Left cardiac atrium (tissue), 4 donors: ENCODE results near the gene TCFL5. TPM values are rescaled to one million over a fixed set of nuclear protein-coding genes. Genes with fewer than 3 reads are reported as not detected.

Source experiments
- ATAC-seq, 2 donors: fragments of 200-7000 bp; cut with Tn5 transposase; one replicate each; pipeline ENCODE4 v1.9.1; 2020; ENCODE audit warnings: mild to moderate bottlenecking in 2 of 2, moderate library complexity in 2 of 2
- DNase-seq: peaks from one replicate; pipeline ENCODE4 v3.0.0-alpha.2; 2020
- intact Hi-C, 2 donors: fragments of 100-400 bp; cut with DNase I; formaldehyde crosslinking; loops; one replicate each; pipeline versions ENCODE4 v1.14.1 to v1.15.1; 2022 to 2023
- total RNA-seq, 2 donors: library from RNA; stranded (reverse); fragmentation: NEBNext Ultra II Directional; extraction: Animal tissue kit (Norgen Biotek cat#: 25700); gene quantifications; one replicate each; pipeline ENCODE4 v1.2.1, GENCODE V29; 2021
- donor health status: DM: no; HTN: yes; CAD: no.
- donor health status: DM: no; HTN: yes; CAD: no; lungs with severe emphysema.
- donor health status: DM: yes; HTN: yes; CAD: no.
- donor health status: Dilated cardiomyopathy.

Gene TCFL5
- total RNA-seq, 2 donors from 2014 or later, result 6.4 to 8.4 TPM

DNA sequence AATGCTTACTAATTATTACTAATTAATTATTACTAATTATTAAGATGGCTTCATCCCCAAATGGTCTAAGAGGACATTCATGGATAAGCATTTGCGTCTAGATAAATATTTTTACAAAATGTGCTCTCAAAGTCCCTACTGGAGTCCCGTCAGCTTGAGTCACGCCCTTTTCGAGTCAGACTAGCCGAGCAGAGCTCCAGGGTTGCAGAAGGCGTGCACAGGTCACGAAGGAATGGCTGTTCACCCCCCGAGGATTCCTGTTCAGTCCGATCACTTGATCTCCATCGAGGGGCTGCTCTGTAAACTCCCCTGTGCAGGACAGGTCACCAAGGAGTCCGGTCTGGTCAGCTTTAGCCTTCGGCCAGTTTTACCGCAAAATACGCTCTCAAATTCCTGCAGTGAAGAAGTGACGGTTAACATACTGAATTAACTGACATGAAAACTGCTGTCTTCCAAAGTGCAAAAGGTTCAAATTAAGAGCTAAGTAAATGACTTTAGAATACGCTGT lies 19.9 kb downstream of the TCFL5 start:
- DNase-seq, result no peak
- intact Hi-C loops, result no loop called here
- no peak for ATAC-seq

DNA sequence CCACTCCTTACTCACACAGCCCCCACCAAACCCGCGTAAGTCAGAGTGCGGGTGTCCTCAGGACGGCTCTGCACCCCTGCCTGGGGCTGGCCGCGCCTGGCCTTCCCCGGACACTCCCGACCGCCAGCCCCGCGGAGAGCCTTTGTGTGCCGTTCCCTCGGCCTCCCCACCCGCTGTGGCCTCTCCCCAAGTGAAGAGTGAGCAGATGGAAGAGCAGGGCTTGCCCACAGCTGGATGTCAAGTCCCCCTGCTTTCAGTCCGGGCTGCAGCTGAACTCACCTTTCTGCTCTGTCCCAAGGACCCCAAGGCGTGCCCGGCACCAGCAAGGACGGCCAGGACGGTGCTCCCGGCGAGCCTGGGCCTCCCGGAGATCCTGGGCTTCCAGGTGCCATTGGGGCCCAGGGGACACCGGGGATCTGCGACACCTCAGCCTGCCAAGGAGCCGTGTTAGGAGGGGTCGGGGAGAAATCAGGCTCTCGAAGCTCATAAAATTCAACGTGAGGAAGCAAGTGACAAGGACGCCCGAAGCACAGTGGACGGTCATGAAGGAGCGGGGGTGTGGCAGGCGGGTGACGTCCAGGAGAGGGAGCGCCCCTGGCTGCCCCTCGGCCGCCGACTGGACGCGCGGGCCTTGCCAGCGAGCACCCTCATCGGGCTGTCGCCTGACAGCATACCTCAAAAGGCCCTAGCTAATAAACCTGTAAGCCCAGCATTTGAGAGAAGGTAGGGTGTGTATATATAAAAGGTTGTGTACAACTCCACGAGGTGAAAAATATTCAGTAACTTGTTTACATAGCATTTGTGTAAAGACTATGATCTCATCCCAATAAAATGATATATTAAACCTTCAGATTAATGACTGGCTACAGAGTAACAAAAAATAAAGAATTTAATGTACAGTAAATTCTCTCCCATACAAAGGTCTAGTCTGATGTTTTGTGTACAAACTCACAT lies 21.1 kb downstream of the TCFL5 start:
- DNase-seq (no peak), ATAC-seq (no peak)

DNA sequence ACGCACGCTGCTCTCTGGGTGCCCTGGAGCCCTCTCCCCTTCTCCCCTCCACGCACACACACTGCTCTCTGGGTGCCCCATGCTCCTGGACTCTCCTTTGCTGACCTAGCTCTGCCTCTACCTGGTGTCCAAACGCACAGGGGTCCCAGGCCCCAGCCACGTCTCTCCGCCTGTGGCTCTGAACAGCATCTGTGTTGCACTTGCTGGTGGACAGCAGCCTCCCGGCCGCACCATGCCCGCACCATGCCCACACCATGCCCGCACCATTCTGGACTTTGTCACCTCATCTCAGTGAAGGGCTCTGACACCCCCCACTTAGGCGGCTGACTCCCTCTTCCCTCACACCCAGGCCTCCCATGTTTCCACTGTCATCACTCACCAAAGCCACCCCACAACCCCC lies 21.8 kb downstream of the TCFL5 start:
- ATAC-seq (no peak), DNase-seq (no peak)
- intact Hi-C loops, result no loop called here

More for the DNA sequence above, 21.1 kb downstream of the TCFL5 start:
- intact Hi-C loops, result no loop called here

DNA sequence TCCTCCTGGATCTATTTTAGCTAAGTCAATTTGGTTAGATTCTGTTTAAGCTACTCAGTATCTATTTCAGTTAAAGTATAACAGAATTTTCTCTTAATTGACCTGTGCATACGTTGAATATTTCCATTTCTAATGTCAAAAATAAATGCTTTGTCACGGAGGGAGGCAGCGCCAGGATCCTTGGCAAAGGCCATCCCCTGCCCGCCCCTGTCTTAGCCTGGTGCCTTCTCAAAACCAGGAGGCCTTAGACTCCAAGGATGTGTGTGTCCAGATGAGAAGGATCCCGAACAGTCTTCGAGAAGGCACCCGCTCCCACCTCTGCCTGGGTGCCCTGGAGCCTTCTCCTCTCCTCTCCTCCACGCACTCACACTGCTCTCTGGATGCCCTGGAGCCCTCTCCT lies 22.4 kb downstream of the TCFL5 start:
- intact Hi-C loops, result no loop called here
- ATAC-seq (no peak), DNase-seq (no peak)

DNA sequence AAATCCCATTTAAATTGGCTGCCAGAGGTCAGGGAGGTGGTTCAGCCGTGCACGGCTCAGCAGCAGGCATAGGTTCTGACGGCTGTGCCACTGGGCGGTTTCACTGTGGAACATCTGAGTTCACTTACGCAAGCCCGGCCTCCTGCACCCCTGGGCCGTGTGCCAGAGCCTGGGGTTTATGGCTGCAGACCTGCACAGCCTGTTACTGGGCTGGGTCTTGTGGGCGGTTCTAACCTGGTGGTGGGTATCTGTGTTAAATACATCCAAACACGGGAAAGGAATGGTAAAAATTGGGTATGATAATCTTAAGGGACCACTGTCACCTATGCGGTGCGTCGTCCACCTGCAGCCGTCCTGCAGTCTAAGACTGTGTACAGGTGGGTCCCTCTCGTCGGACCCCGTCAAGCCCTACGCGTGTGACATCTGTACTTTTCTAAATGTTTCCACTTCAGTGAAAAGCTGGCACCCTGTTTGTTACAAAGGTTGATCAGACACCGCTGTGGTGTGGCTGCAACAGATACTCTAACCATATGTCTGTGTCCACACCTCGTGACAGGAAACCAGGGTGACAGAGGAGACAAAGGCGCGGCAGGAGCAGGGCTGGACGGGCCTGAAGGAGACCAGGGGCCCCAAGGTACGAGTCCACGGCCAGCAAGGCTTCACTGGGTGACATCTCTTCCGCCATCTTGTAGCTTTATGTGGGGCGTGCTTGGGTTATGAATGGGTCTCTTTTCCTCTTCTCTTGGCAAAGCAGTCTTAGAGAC lies 23.3 kb downstream of the TCFL5 start:
- ATAC-seq (peak in 1 of 2 donors; percentile 45), DNase-seq (no peak)
- intact Hi-C loops, result no loop called here

DNA sequence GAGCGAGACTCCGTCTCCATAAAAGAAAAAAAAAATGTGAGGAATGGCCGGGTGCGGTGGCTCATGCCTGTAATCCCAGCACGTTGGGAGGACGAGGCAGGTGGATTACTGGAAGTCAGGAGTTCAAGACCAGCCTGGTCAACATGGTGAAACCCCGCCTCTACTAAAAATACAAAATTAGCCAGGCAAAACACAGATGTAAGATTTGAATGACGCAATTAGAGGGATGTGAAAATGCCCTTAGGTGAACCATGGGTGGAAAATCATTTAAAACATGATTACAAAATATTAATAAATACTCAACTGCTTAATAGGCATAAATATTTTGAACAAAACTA lies 23.9 kb downstream of the TCFL5 start:
- ATAC-seq, result no peak
- intact Hi-C loops, result no loop called here
- no peak for DNase-seq

DNA sequence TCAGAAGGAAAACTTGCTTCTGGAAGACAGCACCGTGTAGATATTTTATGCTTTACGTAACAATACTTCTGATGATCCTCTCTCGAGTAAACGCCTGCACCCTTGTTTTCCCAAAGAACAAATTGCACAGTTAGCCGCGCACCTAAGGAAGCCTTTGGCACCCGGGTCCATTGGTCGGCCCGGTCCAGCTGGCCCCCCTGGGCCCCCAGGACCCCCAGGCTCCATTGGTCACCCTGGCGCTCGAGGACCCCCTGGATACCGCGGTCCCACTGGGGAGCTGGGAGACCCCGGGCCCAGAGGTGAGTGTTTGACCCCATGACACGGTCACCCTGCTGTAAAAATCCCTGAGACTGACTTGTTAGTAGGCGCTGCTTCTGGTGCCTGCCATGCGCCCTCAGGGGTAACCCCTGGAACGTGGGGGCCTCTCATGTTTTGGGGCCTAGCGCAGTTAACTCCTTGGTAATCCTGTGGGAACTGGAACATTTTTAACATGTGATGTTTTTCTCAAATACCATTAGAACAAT lies 24.6 kb downstream of the TCFL5 start:
- no peak for ATAC-seq
- no peak for DNase-seq
- intact Hi-C loops, result no loop called here

DNA sequence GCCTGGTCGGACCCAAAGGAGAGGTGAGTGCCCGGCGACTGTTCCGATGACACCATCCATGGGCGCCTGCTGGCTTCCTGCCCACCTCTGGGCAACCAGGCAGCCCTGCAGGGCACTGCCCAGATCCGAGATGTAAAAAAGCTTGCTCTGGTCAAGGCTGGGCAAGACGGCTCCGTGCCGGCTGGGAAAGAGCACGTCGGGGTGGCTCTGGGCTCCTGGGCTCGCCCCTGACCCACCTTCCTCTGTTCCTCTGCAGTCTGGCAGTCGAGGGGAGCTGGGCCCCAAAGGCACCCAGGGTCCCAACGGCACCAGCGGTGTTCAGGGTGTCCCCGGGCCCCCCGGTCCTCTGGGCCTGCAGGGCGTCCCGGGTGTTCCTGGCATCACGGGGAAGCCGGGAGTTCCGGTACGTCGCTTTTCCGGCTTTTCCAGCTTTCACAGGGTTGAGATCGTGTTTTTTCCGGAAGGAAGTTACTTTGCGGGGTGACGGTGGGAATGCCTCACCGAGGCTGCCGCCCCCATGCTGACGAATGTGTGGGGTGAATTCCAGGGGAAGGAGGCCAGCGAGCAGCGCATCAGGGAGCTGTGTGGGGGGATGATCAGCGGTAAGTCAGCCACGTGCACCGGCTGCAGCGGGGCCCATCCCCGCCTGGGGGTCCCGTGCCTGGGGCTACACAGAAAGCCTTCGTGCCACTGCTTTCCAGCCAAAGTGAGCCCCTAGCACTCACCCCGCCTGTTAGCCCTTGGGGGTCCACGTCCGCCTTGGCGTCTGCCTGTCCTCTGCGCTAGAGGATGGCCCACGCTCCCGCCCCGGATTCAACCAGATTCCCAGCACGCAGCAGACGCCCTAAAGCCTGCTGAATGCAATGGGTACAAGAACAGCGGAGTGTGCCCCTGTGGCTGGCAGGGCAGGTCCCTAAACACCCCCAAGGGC lies 25.4 kb downstream of the TCFL5 start:
- intact Hi-C loops, result no loop called here
- DNase-seq, result no peak
- ATAC-seq, result no peak

DNA sequence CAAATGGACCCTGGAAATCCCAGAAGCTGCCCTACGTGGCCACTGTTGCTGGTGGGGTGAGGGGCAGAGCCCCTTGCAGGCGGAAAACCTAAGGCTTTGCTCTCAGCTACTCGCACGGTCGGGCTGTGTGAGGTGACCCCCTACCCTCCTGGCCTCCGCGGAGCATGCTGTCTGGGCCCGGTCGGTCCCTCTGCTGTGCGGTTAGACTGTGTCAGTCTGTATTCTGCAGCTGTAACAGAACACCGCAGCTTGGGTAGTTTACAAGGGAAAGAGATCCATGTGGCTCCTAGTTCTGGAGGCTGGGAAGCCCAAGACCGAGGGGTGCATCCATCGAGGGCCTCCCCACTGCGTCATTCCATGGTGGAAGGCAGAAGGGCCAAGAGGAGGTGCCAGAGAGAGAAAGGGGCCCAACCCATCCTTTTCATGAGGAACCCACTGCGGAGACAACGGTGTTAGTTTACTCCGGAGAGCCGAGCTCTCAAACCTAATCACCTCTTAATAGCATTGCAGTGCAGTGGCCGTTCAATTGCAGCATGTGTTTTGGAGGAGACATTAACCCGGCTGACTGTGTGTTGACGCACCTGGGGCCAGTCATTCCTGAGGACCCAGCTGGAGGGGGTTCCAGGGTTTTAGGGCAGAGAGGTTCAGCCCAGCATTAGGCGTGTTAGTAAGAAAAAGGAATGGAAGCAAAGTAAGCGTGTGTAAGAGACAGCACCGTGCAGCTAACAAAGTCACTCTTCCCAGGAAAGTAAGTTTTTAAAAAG lies 26.5 kb downstream of the TCFL5 start:
- DNase-seq (no peak), ATAC-seq (no peak)
- intact Hi-C loops, result no loop called here

DNA sequence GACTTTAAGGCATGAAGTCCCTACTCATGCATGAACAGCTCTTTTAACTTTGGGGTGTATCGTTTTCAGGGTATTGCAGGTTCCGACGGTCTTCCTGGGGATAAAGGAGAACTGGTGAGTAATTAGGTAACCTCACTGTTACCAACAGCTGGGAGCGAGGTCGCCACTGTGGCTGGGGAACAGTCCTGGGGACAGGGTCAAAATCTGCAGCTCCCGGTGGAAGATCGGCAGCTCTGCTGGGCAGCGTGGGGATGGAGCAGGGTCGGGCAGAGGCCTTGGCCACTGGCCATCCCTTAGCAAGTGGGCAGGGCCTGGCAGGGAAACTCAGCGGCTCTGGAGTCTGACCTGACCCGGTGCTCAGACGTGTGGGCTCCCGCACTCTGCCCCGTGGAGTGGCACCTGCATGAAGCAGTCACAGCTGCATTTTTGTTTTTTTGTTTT lies 28.7 kb downstream of the TCFL5 start:
- intact Hi-C loops, result no loop called here
- peak in 1 of 2 donors; percentile 25 for ATAC-seq
- peak; percentile 19 for DNase-seq

DNA sequence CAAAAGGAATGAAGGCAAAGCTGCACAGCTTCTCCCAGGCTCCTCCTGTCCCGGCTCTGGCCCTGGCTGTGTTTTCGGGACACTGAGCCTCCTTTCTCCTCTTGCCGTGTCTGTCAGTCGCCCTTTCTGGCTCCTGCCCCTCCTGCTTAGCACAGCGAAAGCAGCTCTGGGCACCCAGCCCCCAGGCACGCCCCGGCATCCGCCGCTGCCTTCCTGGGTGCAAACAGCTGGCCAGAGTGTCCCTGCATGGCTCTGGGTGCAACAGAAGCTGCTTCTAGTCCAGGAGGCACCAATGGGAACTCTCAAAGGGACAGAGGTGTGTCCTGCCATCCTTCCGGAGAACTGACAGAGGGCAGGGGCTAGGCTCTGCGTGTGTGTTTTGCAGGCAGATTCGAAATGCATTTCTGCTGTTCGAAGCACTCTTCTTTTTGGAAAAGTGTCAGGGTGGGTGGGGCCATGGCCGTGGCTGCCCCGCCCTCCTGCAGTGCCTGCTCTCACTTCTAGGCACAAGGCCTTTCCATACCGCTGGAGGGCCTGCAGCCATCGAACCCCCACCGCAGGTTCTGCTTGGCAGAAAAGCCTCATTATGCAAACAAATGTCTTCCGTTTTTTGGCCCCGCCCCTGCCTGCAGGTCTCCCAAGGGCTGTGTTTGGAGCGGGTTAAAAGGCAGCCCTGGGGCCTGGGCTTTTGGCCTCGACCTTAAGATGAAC lies 29.3 kb downstream of the TCFL5 start:
- ATAC-seq, result peak; percentile 24 to 29
- intact Hi-C loops, result no loop called here
- DNase-seq, result peak; percentile 34

DNA sequence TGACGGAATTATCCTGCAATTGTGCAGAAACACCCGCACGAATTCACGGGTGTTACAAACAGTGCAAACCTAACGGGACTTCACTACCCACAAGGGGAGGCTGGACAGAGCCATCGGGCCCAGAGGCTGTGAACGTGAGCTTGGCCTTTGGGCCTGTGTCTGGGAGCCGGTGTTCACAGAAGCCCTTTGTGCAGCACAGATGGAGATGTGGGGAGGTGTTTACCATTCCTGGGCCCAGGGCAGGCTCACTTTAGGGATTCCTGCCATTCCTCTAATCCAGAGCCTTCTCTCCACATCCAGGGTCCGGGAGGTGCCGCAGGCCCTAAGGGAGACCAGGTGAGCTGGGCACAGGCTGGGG lies 29.8 kb downstream of the TCFL5 start:
- intact Hi-C loops, result no loop called here
- no peak for DNase-seq
- ATAC-seq, result no peak

DNA sequence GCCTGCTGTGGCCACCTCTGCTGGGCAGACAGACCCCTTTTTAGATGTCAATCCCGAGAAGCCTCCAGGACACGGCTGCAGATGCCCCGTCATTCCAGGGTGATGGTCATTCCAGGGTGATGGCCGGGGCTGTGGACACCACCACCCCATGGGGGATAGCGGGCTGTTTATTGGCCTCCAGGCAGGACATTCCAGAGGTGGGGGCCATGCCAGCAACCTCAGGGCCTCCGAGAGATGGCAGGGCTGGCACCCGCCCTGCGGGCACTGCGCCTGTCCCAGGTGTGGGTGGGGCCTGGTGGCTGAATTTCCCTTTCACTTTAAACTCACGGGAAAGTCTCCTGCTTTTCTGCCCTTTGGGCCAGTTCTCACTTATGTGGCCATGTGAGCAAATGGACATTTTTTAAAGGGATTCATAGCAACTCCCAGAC lies 30.2 kb downstream of the TCFL5 start:
- DNase-seq (no peak), ATAC-seq (no peak)
- intact Hi-C loops, result no loop called here

DNA sequence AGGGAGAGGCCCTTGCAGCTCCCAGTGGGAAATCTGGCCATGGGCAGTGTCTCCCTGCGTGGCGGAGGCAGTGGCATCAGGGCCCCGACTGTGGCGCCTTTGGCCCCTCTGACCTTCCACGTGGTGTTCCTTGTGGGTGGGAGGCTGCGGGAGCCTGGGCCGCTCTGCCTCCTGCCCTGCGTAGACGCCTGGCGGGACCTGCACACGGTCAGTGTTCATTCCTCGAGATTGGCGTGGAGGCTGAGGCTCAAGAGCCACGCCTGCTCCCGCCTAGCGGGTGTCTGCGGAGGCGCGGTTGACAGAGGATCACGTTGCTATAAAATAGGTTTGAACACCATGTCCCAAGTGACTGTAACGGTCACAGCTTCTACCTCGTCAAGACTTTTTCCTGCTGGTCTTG lies 30.8 kb downstream of the TCFL5 start:
- intact Hi-C loops, result no loop called here
- ATAC-seq (no peak), DNase-seq (no peak)

DNA sequence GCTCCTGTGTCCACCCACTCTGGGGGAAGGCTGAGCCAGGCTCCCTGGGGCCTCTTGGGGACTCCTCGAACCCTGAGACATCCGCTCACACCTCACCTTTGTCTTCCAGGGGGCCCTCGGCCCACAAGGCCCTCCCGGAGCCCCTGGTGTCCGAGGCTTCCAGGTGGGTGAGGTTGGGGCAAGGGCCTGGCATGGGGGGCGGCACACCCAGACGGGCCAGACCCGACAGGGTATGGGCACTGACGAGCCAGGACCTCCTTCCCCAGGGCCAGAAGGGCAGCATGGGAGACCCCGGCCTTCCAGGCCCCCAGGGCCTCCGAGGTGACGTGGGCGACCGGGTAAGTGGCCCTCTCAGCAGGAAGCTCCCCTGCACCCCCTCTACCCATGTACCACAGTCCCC lies 31.4 kb downstream of the TCFL5 start:
- ATAC-seq (no peak), DNase-seq (no peak)
- intact Hi-C loops, result no loop called here

DNA sequence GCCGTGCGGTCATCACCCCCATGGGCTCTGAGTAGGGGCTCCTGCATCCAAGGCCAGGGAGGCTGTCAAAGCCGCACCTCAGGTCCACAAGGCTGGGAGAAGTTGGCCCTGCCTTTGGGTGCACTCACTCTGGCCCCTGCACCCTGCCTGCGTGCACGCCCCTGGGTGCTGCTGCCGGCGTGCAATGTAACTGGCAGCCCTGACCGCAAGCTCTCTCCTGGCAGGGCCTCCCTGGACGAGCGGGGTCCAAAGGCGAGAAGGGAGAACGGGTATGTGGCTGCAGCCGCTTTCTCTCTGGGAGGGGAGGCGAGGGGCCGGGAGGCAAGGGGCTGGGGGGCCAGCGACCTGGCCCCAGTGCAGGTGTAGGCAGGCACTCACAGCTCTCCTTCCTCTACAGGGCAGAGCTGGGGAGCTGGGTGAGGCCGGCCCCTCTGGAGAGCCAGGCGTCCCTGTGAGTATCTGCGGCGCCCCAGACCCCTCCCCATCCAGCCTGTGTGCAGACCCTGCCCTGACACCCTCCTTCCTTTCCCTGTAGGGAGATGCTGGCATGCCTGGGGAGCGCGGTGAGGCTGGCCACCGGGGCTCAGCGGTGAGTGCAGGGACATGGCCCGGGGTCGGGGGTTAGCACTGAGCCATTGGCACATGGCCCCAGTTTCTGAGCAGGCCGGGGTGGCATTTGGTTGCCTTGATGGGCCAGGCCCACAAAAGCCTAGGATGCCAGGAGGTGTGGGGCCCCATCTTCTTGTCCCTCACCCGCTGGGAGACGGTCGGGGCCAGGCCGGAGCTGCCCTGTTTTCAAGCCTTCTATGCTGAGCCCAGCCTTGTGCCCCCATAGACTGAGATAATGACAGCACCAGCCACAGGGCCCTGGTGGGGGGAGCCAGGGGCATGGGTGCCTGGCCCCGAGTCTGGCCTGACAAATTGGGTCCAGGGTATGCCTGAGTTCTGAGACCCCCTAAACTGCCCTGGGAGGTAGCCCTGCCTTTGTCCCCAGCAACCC lies 32.1 kb downstream of the TCFL5 start:
- DNase-seq, result peak; percentile 20
- ATAC-seq, result no peak
- intact Hi-C loops, result no loop called here
